ENCODE measurements around the gene CARD6.
"Not testable (repeated sequence)": the region's sequence is repeated elsewhere in the genome, so short reads cannot be mapped to it uniquely, and the experiment has no call there.

The CARD6 gene

DNA sequence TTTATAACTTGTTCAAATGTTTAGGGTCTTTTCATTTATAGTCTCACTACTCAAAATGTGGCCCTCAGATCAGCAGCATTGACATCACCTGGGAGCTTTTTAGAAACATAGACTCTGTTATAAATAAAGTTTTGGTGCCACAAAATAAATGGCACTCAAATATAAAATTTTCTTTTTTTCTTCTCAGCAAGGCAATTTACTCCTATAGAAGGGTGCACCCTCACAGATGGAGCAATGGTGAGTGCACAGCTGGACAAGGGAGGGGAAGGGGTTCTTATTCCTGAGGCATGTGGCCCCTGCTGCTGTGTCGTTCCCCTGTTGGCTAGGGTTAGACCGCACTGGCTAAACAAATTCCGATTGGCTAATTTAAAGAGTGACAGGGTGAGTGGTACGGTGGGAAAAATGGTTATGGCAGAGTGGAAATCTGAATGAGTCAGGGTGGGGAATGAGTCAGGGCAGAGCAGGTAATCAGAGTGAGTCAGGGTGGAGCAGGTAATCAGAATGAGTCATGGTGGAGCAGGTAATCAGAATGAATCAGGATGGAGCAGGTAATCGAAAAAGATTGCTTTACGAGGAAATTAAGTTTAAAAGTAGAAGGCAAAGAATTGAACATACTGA lies 36.3 kb downstream of the CARD6 start:
- Histone ChIP-seq H3K27ac (no peak overlapping the region), H3K4me3 (ENCODE audit: low read depth, low read length) (no peak overlapping the region), H3K36me3 (replicated peaks) (no peaks in the 10 kb centered on the region), H3K27me3 (replicated peaks) (no peaks in the 10 kb centered on the region)
- no peak for DNase-seq
- in situ Hi-C loops (cut with HindIII; ENCODE audit: low pct_ligation_motif_present, low sequenced_read_pairs): no loop called here
- TF ChIP-seq, protein P1, sequence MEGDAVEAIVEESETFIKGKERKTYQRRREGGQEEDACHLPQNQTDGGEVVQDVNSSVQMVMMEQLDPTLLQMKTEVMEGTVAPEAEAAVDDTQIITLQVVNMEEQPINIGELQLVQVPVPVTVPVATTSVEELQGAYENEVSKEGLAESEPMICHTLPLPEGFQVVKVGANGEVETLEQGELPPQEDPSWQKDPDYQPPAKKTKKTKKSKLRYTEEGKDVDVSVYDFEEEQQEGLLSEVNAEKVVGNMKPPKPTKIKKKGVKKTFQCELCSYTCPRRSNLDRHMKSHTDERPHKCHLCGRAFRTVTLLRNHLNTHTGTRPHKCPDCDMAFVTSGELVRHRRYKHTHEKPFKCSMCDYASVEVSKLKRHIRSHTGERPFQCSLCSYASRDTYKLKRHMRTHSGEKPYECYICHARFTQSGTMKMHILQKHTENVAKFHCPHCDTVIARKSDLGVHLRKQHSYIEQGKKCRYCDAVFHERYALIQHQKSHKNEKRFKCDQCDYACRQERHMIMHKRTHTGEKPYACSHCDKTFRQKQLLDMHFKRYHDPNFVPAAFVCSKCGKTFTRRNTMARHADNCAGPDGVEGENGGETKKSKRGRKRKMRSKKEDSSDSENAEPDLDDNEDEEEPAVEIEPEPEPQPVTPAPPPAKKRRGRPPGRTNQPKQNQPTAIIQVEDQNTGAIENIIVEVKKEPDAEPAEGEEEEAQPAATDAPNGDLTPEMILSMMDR (IDR thresholded peaks at IDR 0.05; ENCODE audit: low read depth, low read length, missing control alignments): no peak

DNA sequence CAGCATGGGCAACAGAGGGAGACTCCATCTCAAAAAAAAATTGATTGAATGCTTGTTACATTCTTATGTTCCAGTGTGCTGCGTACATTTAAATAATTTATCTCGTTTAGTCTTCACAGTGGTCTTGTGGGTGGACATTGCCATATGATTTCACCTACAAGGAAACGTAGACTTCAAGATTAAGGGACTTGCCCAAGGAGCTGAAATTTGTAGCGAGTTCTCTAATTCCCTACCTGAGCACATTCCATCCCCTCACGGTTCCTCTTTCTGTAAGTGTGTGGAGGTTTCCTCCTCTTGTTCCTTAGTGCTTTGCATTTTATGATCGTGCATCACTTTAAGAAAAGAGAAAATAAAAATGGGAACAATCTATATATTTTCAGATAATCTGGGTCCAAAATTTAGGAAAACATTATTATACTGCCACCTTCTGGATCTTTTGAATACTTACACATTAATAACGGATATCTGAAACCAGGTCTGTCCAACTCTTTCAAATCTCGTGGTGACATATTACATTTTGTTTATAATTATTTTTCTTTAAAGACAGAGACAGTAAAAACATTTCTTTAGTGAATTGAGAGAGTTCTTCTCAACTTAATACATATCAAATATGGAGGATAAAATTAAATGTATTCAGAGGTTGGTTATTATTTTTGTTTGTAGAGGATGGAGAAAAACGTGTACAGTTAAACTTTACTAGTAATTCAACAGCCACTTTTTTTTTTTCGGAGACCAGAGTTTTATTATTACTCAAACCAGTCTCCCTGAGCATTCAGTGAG lies 38.2 kb downstream of the CARD6 start:
- no peaks in the 10 kb centered on the region for H3K36me3 ChIP-seq (replicated peaks)
- TF ChIP-seq, protein P1 (IDR thresholded peaks at IDR 0.05; ENCODE audit: low read depth, low read length, missing control alignments): peak; percentile 20
- H3K4me3 ChIP-seq (ENCODE audit: low read depth, low read length): no peak overlapping the region
- DNase-seq: no peak
- no peaks in the 10 kb centered on the region for H3K27me3 ChIP-seq (replicated peaks)
- in situ Hi-C loops (cut with HindIII; ENCODE audit: low pct_ligation_motif_present, low sequenced_read_pairs): no loop called here
- no peak overlapping the region for H3K27ac ChIP-seq

DNA sequence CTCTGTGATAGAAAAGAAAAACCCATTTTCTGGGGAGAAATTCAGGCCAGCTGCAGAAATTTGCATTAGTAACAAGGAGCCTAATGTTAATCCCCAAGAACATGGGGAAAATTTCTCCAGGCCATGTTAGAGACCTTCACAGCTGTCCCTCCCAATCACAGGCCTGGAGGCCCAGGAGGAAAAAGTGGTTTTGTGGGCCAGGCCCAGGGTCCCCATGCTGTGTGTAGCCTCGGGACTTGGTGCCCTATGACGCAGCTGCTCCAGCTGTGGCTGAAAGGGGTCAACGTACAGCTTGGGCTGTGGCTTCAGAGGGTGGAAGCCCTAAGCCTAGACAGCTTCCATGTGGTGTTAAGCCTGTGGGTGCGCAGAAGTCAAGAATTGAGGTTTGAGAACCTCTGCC lies 41.1 kb downstream of the CARD6 start:
- in situ Hi-C loops (cut with HindIII; ENCODE audit: low pct_ligation_motif_present, low sequenced_read_pairs): no loop called here
- Histone ChIP-seq H3K27ac (no peak overlapping the region), H3K27me3 (replicated peaks) (no peaks in the 10 kb centered on the region), H3K36me3 (replicated peaks) (no peaks in the 10 kb centered on the region), H3K4me3 (ENCODE audit: low read depth, low read length) (no peak overlapping the region)
- TF ChIP-seq, protein P1 (IDR thresholded peaks at IDR 0.05; ENCODE audit: low read depth, low read length, missing control alignments): no peak
- DNase-seq: no peak

DNA sequence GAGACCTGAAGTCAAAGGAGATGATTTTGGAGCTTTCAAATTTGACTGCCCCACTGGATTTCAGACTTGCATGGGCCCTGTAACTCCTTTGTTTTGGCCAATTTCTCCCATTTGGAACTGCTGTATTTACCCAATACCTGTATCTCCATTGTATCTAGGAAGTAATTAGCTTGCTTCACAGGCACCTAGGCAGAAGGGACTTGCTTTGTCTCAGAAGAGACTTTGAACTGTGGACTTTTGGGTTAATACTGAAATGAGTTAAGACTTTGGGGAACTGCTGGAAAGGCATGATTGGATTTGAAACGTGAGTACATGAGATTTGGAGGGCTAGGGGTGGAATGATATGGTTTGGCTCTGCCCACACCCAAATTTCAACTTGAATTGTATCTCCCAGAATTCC lies 41.9 kb downstream of the CARD6 start:
- H3K36me3 ChIP-seq (replicated peaks); H3K27ac ChIP-seq; H3K4me3 ChIP-seq (ENCODE audit: low read depth, low read length); in situ Hi-C loops (cut with HindIII; ENCODE audit: low pct_ligation_motif_present, low sequenced_read_pairs); H3K27me3 ChIP-seq (replicated peaks); DNase-seq: not testable (repeated sequence)

DNA sequence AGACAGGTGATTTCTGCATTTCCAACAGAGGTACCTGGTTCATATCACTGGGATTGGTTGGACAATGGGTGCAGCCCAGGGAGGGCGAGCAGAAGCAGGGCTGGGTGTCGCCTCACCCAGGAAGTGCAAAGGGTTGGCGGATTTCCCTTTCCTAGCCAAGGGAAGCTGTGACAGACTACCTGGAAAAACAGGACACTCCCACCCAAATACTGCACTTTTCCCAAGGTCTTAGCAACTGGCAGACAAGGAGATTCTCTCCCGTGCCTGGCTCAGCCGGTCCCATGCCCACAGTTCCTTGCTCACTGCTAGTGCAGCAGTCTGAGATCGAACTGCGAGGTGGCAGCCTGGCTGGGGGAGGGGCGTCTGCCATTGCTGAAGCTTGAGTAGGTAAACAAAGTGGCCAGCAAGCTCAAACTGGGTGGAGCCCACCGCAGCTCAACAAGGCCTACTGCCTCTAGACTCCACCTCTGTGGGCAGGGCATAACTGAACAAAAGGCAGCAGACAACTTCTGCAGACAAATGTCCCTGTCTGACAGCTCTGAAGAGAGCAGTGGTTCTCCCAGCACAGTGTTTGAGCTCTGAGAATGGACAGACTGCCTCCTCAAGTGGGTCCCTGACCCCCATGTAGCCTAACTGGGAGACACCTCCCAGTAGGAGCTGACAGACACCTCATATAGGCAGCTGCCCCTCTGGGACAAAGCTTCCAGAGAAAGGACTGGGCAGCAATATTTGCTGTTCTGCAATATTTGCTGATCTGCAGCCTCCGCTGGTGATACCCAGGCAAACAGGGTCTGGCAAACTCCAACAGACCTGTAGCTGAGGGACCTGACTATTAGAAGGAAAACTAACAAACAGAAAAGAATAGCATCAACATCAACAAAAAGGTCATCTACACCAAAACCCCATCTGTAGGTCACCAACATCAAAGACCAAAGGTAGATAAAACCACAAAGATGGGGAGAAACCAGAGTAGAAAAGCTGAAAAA lies 54.6 kb downstream of the CARD6 start:
- H3K27me3 ChIP-seq (replicated peaks); DNase-seq; H3K36me3 ChIP-seq (replicated peaks); H3K27ac ChIP-seq; in situ Hi-C loops (cut with HindIII; ENCODE audit: low pct_ligation_motif_present, low sequenced_read_pairs); H3K4me3 ChIP-seq (ENCODE audit: low read depth, low read length): not testable (repeated sequence)

DNA sequence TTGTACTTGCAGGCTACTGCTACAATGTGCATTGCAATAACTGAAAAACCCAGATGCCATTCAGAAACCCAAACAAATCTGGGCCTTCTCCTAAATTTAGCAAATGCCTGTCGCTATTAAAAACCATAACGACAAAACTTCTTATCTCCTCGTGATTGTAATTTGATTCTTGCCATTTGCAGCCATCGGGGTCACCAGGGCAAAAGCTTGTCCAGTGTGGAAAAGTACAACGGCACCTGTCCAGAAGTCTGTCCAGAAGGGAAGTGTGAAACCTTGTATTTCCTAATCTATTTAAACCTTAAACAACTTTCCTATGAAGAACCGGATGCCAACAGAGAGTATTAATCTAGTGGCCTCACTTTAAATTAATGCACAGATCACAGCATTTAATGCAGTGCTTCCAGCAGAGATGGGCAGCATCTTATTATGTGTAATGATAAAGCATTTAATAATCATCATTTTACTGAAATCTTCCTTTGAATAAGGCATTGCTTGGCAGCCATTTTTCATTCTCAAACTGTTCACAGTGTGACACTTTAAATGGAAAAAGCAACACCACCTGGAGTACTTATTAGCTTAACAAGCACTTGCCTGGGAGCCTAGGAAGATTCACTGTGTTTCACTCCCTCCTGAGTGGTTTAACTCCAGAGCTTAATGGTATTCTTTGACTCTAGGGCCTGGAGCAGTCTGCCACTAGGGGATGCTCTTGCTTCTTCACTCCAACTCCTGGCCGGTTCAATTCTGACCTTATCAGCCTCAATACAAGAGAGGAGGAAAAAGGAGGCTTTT lies 63.2 kb downstream of the CARD6 start:
- DNase-seq: peak; percentile 81
- in situ Hi-C loops (cut with HindIII; ENCODE audit: low pct_ligation_motif_present, low sequenced_read_pairs): no loop called here
- TF ChIP-seq, protein P1 (IDR thresholded peaks at IDR 0.05; ENCODE audit: low read depth, low read length, missing control alignments): peak; percentile 100
- no peak overlapping the region for H3K4me3 ChIP-seq (ENCODE audit: low read depth, low read length)
- no peak overlapping the region for H3K27ac ChIP-seq
- H3K27me3 ChIP-seq (replicated peaks): no peaks in the 10 kb centered on the region
- H3K36me3 ChIP-seq (replicated peaks): no peaks in the 10 kb centered on the region
